HepG2 (cell line): Measurements from ENCODE around the gene CSNK2A1. TPM values are rescaled to one million over a fixed set of nuclear protein-coding genes. Genes with fewer than 3 reads are reported as not detected.
"Not testable (repeated sequence)": the region's sequence is repeated elsewhere in the genome, so short reads cannot be mapped to it uniquely, and the experiment has no call there.

Experiments used
- CEBPG ChIP-seq: IDR thresholded peaks from 2 replicates; pipeline ENCODE4 v1.6.1; 2016
- LCORL ChIP-seq, 2 experiments: fragments of 450-650 bp in 1 of 2; sonication (generic) in 1 of 2; formaldehyde crosslinking in 1 of 2; IDR thresholded peaks; 2 replicates each; pipeline versions ENCODE4 v1.5.0 to v1.6.1; 2017 to 2020; ENCODE audit warnings: antibody characterized with exemption in 1 of 2, missing genetic modification reagents in 1 of 2
- SOX6 ChIP-seq, 2 experiments: fragments of 450-650 bp in 1 of 2; sonication (generic) in 1 of 2; formaldehyde crosslinking in 1 of 2; IDR thresholded peaks; 2 replicates each; pipeline versions ENCODE4 v1.4.0 to v1.6.1; 2017 to 2020; ENCODE audit warnings: antibody characterized with exemption in 1 of 2, mild to moderate bottlenecking in 1 of 2, missing genetic modification reagents in 1 of 2
- ZNF883 ChIP-seq: sonication (generic); formaldehyde crosslinking; IDR thresholded peaks from 2 replicates; pipeline ENCODE4 v1.5.1; 2020; ENCODE audit warnings: mild to moderate bottlenecking, missing genetic modification reagents; ENCODE audit errors: not compliant biosample characterization
- polyA plus RNA-seq, 8 experiments: library from polyadenylated mRNA; depleted of rRNA in 3 of 8; stranded (reverse) in 7 of 8; unstranded in 1 of 8; fragments of >200 nt; fragmentation: Illumina TruSeq in 4 of 8; extraction: Trizol in 4 of 8; gene quantifications; 2 replicates each; pipeline versions ENCODE4 v1.2.1 to v1.2.3, GENCODE V29; 2011 to 2016; ENCODE audit warnings: low read depth in 4 of 8, missing spikeins in 1 of 8, mixed read lengths in 1 of 8; ENCODE audit not compliant: insufficient read depth in 1 of 8
- total RNA-seq, 5 experiments: library from RNA; depleted of rRNA; stranded (reverse); fragments of >200 nt; fragmentation: Illumina TruSeq; extraction: Trizol; gene quantifications; 2 replicates each; pipeline ENCODE4 v1.2.3, GENCODE V29; 2016; ENCODE audit warnings: low read depth in 1 of 5
- TF ChIP-seq, protein P1 (sequence below): sonication (generic); formaldehyde crosslinking; IDR thresholded peaks from 2 replicates; pipeline ENCODE4 v1.4.0; 2020; ENCODE audit warnings: missing genetic modification reagents
- TF ChIP-seq, protein P2 (sequence below), 2 experiments: fragments of 450-650 bp in 1 of 2; sonication (generic) in 1 of 2; formaldehyde crosslinking; IDR thresholded peaks; 2 replicates each; pipeline versions ENCODE4 v1.5.0 to v1.8.0; 2020 to 2022; ENCODE audit warnings: mild to moderate bottlenecking in 1 of 2, missing genetic modification reagents in 1 of 2

The CSNK2A1 gene
- total and polyA plus RNA-seq, 2 of the 13 experiments (the other 11 are each of a cell fraction or from before 2014, with no cell fraction given) = 153 to 231 TPM

DNA sequence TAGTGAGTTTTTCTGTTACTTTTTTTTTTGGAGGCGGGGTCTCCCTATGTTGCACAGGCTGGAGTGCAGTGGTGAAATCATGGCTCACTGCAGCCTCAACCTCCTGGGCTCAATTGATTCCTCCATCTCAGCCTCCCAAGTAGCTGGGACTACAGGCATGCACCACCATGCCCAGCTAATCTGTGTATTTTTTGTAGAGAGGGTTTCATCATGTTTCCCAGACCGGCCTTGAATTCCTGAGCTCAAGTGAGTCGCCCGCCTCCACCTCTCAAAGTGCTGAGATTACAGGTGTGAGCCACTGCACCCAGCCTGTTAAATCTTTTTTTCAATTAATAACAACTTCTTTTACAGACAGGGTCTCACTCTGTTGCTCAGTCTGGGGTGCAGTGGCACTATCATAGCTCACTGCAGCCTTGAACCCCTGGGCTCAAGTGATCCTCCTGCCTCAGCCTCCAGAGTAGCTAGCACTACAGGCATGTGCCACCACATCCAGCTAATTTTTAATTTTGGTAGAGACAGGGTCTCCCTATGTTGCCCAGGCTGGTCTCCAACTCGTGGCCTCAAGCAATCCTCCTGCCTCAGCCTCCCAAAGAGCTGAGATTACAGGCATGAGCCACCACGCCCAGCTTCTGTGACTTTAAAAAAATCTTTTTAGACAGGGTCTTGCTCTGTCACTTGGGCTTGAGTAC is 66.9 kb downstream of the CSNK2A1 start (continued):
- not testable (repeated sequence) for TF ChIP-seq LCORL, SOX6 (IDR thresholded peaks at IDR 0.05)
- TF ChIP-seq LCORL (CRISPR knock-in tag; IDR thresholded peaks at IDR 0.05) (peak; percentile 39; the same call in 1 of the 2 replicates), ZNF883 (CRISPR knock-in tag) (peak; percentile 37), CEBPG (CRISPR knock-in tag) (0 out of 2 replicates have a peak, but pooled peaks have one; percentile 40), SOX6 (CRISPR knock-in tag; IDR thresholded peaks at IDR 0.05) (peak; percentile 12; the same call in 1 of the 2 replicates)
- TF ChIP-seq, protein P1, sequence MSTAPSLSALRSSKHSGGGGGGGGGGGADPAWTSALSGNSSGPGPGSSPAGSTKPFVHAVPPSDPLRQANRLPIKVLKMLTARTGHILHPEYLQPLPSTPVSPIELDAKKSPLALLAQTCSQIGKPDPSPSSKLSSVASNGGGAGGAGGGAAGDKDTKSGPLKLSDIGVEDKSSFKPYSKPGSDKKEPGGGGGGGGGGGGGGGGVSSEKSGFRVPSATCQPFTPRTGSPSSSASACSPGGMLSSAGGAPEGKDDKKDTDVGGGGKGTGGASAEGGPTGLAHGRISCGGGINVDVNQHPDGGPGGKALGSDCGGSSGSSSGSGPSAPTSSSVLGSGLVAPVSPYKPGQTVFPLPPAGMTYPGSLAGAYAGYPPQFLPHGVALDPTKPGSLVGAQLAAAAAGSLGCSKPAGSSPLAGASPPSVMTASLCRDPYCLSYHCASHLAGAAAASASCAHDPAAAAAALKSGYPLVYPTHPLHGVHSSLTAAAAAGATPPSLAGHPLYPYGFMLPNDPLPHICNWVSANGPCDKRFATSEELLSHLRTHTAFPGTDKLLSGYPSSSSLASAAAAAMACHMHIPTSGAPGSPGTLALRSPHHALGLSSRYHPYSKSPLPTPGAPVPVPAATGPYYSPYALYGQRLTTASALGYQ (CRISPR knock-in tag) = 0 out of 2 replicates have a peak, but pooled peaks have one; percentile 22
- TF ChIP-seq, protein P2, sequence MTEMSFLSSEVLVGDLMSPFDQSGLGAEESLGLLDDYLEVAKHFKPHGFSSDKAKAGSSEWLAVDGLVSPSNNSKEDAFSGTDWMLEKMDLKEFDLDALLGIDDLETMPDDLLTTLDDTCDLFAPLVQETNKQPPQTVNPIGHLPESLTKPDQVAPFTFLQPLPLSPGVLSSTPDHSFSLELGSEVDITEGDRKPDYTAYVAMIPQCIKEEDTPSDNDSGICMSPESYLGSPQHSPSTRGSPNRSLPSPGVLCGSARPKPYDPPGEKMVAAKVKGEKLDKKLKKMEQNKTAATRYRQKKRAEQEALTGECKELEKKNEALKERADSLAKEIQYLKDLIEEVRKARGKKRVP (CRISPR knock-in tag; IDR thresholded peaks at IDR 0.05) = peak in 1 of 2 experiments; percentile 65; a peak in 2 of 4 replicates
